Body of pancreas (tissue), 4 donors: ENCODE measurements around the gene HOXB5. TPM values are rescaled to one million over a fixed set of nuclear protein-coding genes. Genes with fewer than 3 reads are reported as not detected.

ENCODE experiments used
- ATAC-seq: fragments of 150-250 bp; one replicate; pipeline ENCODE4 v1.9.1; 2016
- DNase-seq, 4 donors: peaks; one replicate each; pipeline ENCODE4 v3.0.0-alpha.2; 2019
- H3K27ac ChIP-seq, 4 donors: fragments of 200-600 bp; sonication (generic); 1 replicate in 3 of 4; 2 replicates in 1 of 4; pipeline versions ENCODE4 v1.5.1 to v1.6.1; 2016 to 2019; ENCODE audit warnings: mild to moderate bottlenecking in 1 of 4, mixed read lengths in 1 of 4, moderate library complexity in 1 of 4
- H3K27me3 ChIP-seq, 2 donors: fragments of 200-600 bp; sonication (generic); one replicate each; pipeline ENCODE4 v1.6.0; 2016; ENCODE audit warnings: mild to moderate bottlenecking in 1 of 2
- H3K36me3 ChIP-seq, 2 donors: fragments of 200-600 bp; sonication (generic); replicated peaks in 1 of 2; 2 replicates each; pipeline ENCODE4 v1.5.1; 2016; ENCODE audit warnings: low read depth in 2 of 2; ENCODE audit not compliant: insufficient read depth in 1 of 2
- H3K4me1 ChIP-seq: fragments of 200-600 bp; sonication (generic); one replicate; pipeline ENCODE4 v1.6.0; 2016
- H3K4me3 ChIP-seq, 2 donors: fragments of 200-600 bp; sonication (generic); 1 replicate in 1 of 2; 2 replicates in 1 of 2; pipeline ENCODE4 v1.5.1; 2016 to 2019
- H3K9me3 ChIP-seq, 3 donors: fragments of 200-600 bp; sonication (generic); 1 replicate in 2 of 3; 2 replicates in 1 of 3; pipeline ENCODE4 v1.5.1; 2016
- POLR2A ChIP-seq, 3 donors: fragments of 450-650 bp; IDR thresholded peaks; one replicate each; pipeline ENCODE4 v1.6.1; 2016; ENCODE audit warnings: antibody characterized with exemption in 3 of 3, mild to moderate bottlenecking in 2 of 3
- WGBS, 2 donors: methylation state at CpG; one replicate each; pipeline ENCODE4 v1.1.5; 2017; 5-methylcytosine and 5-hydroxymethylcytosine counted together
- intact Hi-C: fragments of 100-400 bp; cut with DNase I; formaldehyde crosslinking; loops from one replicate; pipeline ENCODE4 v1.15.1; 2023
- total RNA-seq, 2 donors: library from RNA; depleted of rRNA; stranded (reverse); fragments of >200 nt; gene quantifications; one replicate each; pipeline ENCODE4 v1.1.0, GENCODE V29; 2016
- TF ChIP-seq, protein P1 (sequence below), 7 experiments: fragments of 450-650 bp in 4 of 7; fragments of 200-600 bp in 3 of 7; sonication (generic) in 3 of 7; IDR thresholded peaks; one replicate each; pipeline ENCODE4 v1.5.1; 2016 to 2019; ENCODE audit warnings: antibody characterized with exemption in 7 of 7

Gene HOXB5
- total RNA-seq, 2 donors from 2014 or later: 0.99 TPM; not detected in 1

DNA sequence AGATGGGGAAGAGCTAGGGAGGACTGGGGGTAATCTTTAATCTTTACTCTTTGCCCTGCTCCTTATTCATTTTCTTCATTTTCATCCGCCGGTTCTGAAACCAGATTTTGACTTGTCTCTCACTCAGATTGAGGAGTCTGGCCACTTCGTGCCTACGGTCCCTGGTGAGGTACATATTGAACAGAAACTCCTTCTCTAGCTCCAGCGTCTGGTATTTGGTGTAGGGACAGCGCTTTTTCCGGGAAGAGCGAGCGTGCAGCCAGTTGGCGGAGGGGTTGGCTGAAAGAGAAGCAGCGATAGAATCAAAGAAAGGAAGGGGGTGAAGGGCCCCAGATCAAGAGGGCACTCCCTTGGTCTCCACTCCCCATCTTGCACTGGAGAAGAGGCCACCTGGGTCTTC lies 29.3 kb upstream of the HOXB5 start:
- ATAC-seq: no peak
- DNase-seq: no peak
- H3K27me3 ChIP-seq: peaks cover 0 to 70% of the 10 kb centered on the region in 2 donors
- H3K9me3 ChIP-seq: no peaks in the 10 kb centered on the region
- H3K27ac ChIP-seq: no peak overlapping the region
- intact Hi-C loops: loop anchor here (10.0 kb wide), 1 partner anchor 468 kb away; no protein-coding TSS in a partner anchor
- TF ChIP-seq POLR2A (IDR thresholded peaks at IDR 0.05): no peak
- TF ChIP-seq, protein P1, sequence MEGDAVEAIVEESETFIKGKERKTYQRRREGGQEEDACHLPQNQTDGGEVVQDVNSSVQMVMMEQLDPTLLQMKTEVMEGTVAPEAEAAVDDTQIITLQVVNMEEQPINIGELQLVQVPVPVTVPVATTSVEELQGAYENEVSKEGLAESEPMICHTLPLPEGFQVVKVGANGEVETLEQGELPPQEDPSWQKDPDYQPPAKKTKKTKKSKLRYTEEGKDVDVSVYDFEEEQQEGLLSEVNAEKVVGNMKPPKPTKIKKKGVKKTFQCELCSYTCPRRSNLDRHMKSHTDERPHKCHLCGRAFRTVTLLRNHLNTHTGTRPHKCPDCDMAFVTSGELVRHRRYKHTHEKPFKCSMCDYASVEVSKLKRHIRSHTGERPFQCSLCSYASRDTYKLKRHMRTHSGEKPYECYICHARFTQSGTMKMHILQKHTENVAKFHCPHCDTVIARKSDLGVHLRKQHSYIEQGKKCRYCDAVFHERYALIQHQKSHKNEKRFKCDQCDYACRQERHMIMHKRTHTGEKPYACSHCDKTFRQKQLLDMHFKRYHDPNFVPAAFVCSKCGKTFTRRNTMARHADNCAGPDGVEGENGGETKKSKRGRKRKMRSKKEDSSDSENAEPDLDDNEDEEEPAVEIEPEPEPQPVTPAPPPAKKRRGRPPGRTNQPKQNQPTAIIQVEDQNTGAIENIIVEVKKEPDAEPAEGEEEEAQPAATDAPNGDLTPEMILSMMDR (IDR thresholded peaks at IDR 0.05): no peak
- H3K4me3 ChIP-seq: no peak overlapping the region
- no peaks in the 10 kb centered on the region for H3K36me3 ChIP-seq
- peaks cover 27% of the 10 kb centered on the region for H3K4me1 ChIP-seq
- WGBS, 2 donors: 18 to 21% methylated on average over 11 of the region's 11 CpGs

DNA sequence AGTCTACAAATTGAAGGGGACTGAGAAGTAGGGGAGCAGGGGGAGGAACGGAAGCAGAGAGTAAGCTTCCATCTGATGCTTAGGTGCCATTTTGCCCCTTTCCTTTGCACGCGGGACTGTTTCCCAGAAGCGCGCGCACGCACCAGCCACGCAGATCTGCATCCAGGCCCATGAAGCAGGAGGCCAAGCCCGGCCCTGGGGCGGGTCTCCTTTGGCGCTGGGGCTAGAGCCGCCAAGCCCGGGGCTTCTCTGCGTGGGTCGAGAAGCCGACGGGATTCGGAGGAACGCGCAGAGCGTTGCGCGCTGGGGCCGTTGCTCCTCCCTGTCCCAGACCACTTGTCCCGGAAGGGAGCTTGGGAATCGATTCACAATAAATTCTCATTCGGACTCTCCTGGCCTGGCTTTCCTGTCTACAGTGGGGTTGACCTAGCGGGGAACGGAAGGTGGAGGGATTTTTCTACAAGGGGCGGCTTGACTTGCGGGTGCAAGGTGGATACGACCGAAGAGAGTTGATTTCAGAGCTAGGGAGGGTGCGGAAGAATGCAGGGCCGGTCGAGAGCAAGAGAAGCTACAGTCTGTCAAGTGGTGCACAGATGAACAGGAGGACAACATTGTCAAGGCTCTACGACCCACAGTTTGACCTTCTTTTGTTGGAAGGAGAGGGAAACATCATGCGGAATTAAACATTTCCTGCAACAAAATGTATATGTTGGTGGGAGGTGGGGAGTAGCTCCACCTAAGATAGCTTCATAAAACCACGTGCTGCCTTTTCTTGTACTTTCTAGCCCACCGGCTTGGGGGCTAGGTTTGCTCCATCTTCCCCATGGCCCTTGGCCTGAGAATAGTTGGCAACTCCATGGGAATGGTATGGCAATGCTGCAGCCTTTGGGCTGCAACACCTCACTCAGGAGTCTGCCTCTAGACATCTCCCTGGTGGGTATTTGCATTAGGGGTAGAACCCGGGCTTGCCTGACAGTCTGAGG lies 28.1 kb upstream of the HOXB5 start:
- no peak for TF ChIP-seq POLR2A (IDR thresholded peaks at IDR 0.05)
- TF ChIP-seq, protein P1 (IDR thresholded peaks at IDR 0.05): no peak
- ATAC-seq: no peak
- intact Hi-C loops: loop anchor here (10.0 kb wide), 1 partner anchor 467 kb away; no protein-coding TSS in a partner anchor
- H3K27me3 ChIP-seq: peaks cover 0 to 67% of the 10 kb centered on the region in 2 donors
- no peaks in the 10 kb centered on the region for H3K36me3 ChIP-seq
- peaks cover 27% of the 10 kb centered on the region for H3K4me1 ChIP-seq
- no peak for DNase-seq
- WGBS, 2 donors: 10% methylated on average over 23 to 41 of the region's 41 CpGs
- no peak overlapping the region for H3K27ac ChIP-seq
- no peaks in the 10 kb centered on the region for H3K9me3 ChIP-seq
- no peak overlapping the region for H3K4me3 ChIP-seq

- Histone ChIP-seq H3K4me1 (peaks cover 18% of the 10 kb centered on the region), H3K4me3 (no peak overlapping the region), H3K9me3 (no peaks in the 10 kb centered on the region), H3K36me3 (no peaks in the 10 kb centered on the region), H3K27ac (no peak overlapping the region), H3K27me3 (peaks cover 0 to 66% of the 10 kb centered on the region in 2 donors)
- WGBS, 2 donors: 25 to 38% methylated on average over 6 of the region's 6 CpGs
- TF ChIP-seq, protein P1 (IDR thresholded peaks at IDR 0.05): no peak
- DNase-seq (no peak), ATAC-seq (no peak)
- intact Hi-C loops: loop anchor here (10.0 kb wide), 1 partner anchor 466 kb away; no protein-coding TSS in a partner anchor
Measured at GRCh38 chr17:48620461-48621139, 27.0 kb upstream of the HOXB5 start.

GRCh38 chr17:48619826-48620449 lies 26.4 kb upstream of the HOXB5 start:
- Histone ChIP-seq H3K27me3 (peaks cover 3 to 66% of the 10 kb centered on the region in 2 donors), H3K27ac (no peak overlapping the region), H3K4me3 (no peak overlapping the region), H3K36me3 (no peaks in the 10 kb centered on the region), H3K9me3 (no peaks in the 10 kb centered on the region), H3K4me1 (peaks cover 11% of the 10 kb centered on the region)
- no peak for ATAC-seq
- 14 to 26% methylated on average over 20 to 32 of the region's 32 CpGs for WGBS, 2 donors
- TF ChIP-seq POLR2A (IDR thresholded peaks at IDR 0.05): no peak
- TF ChIP-seq, protein P1 (IDR thresholded peaks at IDR 0.05): no peak
- no peak for DNase-seq
- intact Hi-C loops: loop anchor here (10.0 kb wide), 2 partner anchors 285 to 465 kb away; no protein-coding TSS in a partner anchor
